MM.1S (cell line): ENCODE data around the gene SLC13A2.

Source experiments
- DNase-seq: peaks from one replicate; pipeline ENCODE4 v3.0.0-alpha.2; 2015
- H2AFZ ChIP-seq: fragments of 300-600 bp; sonication (generic); 2 replicates; pipeline ENCODE4 v1.6.0; 2016; ENCODE audit warnings: antibody characterized with exemption, low read length
- H3F3A ChIP-seq: fragments of 300-600 bp; sonication (generic); 2 replicates; pipeline ENCODE4 v1.6.1; 2016; ENCODE audit warnings: mild to moderate bottlenecking, antibody characterized with exemption, low read length, moderate library complexity, mixed read lengths; ENCODE audit not compliant: insufficient read depth
- H3K27ac ChIP-seq: fragments of 300-600 bp; sonication (generic); 2 replicates; pipeline ENCODE4 v1.5.1; 2016; ENCODE audit warnings: mild to moderate bottlenecking, low read length
- H3K27me3 ChIP-seq: fragments of 300-600 bp; sonication (generic); replicated peaks from 2 replicates; pipeline ENCODE4 v1.6.0; 2016; ENCODE audit warnings: low read length; ENCODE audit not compliant: insufficient read depth
- H3K36me3 ChIP-seq: fragments of 300-600 bp; sonication (generic); replicated peaks from 2 replicates; pipeline ENCODE4 v1.6.1; 2016; ENCODE audit warnings: mild to moderate bottlenecking, low read length, mixed read lengths; ENCODE audit not compliant: insufficient read depth
- H3K4me1 ChIP-seq: fragments of 300-600 bp; sonication (generic); 2 replicates; pipeline ENCODE4 v1.6.1; 2016; ENCODE audit warnings: low read length, mixed read lengths
- H3K4me2 ChIP-seq: fragments of 300-600 bp; sonication (generic); 2 replicates; pipeline ENCODE4 v1.6.0; 2016; ENCODE audit warnings: low read depth, low read length
- H3K4me3 ChIP-seq: fragments of 300-600 bp; sonication (generic); 2 replicates; pipeline ENCODE4 v1.5.1; 2016; ENCODE audit warnings: low read length, mixed read lengths
- H3K79me2 ChIP-seq: fragments of 300-600 bp; sonication (generic); 2 replicates; pipeline ENCODE4 v1.6.1; 2016; ENCODE audit warnings: mixed run types, low read length, mixed read lengths
- H3K9ac ChIP-seq: fragments of 300-600 bp; sonication (generic); 2 replicates; pipeline ENCODE4 v1.6.1; 2016; ENCODE audit warnings: low read length, mixed read lengths
- H3K9me2 ChIP-seq: fragments of 300-600 bp; sonication (generic); replicated peaks from 2 replicates; pipeline ENCODE4 v1.6.1; 2016; ENCODE audit warnings: mild to moderate bottlenecking, low read length, mixed read lengths; ENCODE audit not compliant: insufficient read depth
- H3K9me3 ChIP-seq: fragments of 300-600 bp; sonication (generic); replicated peaks from 2 replicates; pipeline ENCODE4 v1.6.1; 2016; ENCODE audit warnings: mild to moderate bottlenecking, low read length, mixed read lengths; ENCODE audit not compliant: insufficient read depth
- H4K20me1 ChIP-seq: fragments of 300-600 bp; sonication (generic); 2 replicates; pipeline ENCODE4 v1.6.1; 2016; ENCODE audit warnings: mild to moderate bottlenecking, low read length, moderate library complexity, mixed read lengths; ENCODE audit not compliant: insufficient read depth
- CTCF ChIP-seq: fragments of 300-600 bp; sonication (generic); IDR thresholded peaks from 2 replicates; pipeline ENCODE4 v1.5.1; 2016; ENCODE audit warnings: antibody characterized with exemption, low read length, mixed read lengths
- EZH2 ChIP-seq: fragments of 300-600 bp; sonication (generic); optimal IDR thresholded peaks from 2 replicates; pipeline ENCODE3; 2017; ENCODE audit warnings: low read depth, mild to moderate bottlenecking, antibody characterized with exemption, low read length, mixed read lengths
- EZH2phosphoT487 ChIP-seq: fragments of 300-600 bp; sonication (generic); IDR thresholded peaks from 2 replicates; pipeline ENCODE4 v1.6.1; 2018; ENCODE audit warnings: antibody characterized with exemption, low read length

SLC13A2 gene

GRCh38 chr17:28538296-28538895 lies 65.0 kb downstream of the SLC13A2 start:
- Histone ChIP-seq H3K9ac (no peak overlapping the region), H3K27me3 (peaks cover 77% of the 10 kb centered on the region), H3K4me1 (peaks cover 21% of the 10 kb centered on the region), H3K4me2 (peak overlapping the region; percentile 63; the same call in 1 of the 2 replicates), H4K20me1 (0 out of 2 replicates have a peak, but pooled peaks cover 2% of the 10 kb centered on the region), H3K9me3 (no peaks in the 10 kb centered on the region), H3F3A (0 out of 2 replicates have a peak, but pooled peaks cover 7% of the 10 kb centered on the region), H3K36me3 (no peaks in the 10 kb centered on the region), H3K27ac (no peak overlapping the region), H3K9me2 (no peaks in the 10 kb centered on the region), H3K79me2 (no peaks in the 10 kb centered on the region), H2AFZ (no peak overlapping the region), H3K4me3 (peak overlapping the region; percentile 30; the same call in 1 of the 2 replicates)
- DNase-seq, result peak; percentile 67
- TF ChIP-seq CTCF (no peak), EZH2 (no peak), EZH2phosphoT487 (no peak)

- TF ChIP-seq EZH2phosphoT487 (no peak), EZH2 (no peak), CTCF (no peak)
- H3K36me3 ChIP-seq, result no peaks in the 10 kb centered on the region
- peaks cover 21% of the 10 kb centered on the region for H3K4me1 ChIP-seq
- no peaks in the 10 kb centered on the region for H3K9me3 ChIP-seq
- H3K27ac ChIP-seq, result no peak overlapping the region
- no peaks in the 10 kb centered on the region for H3K79me2 ChIP-seq
- 0 out of 2 replicates have a peak, but pooled peaks cover 2% of the 10 kb centered on the region for H4K20me1 ChIP-seq
- no peak overlapping the region for H2AFZ ChIP-seq
- H3K27me3 ChIP-seq, result peaks cover 64% of the 10 kb centered on the region
- 0 out of 2 replicates have a peak, but pooled peaks cover 7% of the 10 kb centered on the region for H3F3A ChIP-seq
- H3K9ac ChIP-seq, result no peak overlapping the region
- DNase-seq, result no peak
- H3K9me2 ChIP-seq, result no peaks in the 10 kb centered on the region
- no peak overlapping the region for H3K4me2 ChIP-seq
- H3K4me3 ChIP-seq, result no peak overlapping the region
These were observed 66.8 kb downstream of the SLC13A2 start for GRCh38 chr17:28540231-28540630.

- Histone ChIP-seq H3K9me3 (no peaks in the 10 kb centered on the region), H3K36me3 (no peaks in the 10 kb centered on the region), H3K4me2 (no peak overlapping the region), H2AFZ (no peak overlapping the region), H3K27ac (no peak overlapping the region), H4K20me1 (0 out of 2 replicates have a peak, but pooled peaks cover 2% of the 10 kb centered on the region), H3K27me3 (peaks cover 52% of the 10 kb centered on the region), H3K4me1 (peaks cover 21% of the 10 kb centered on the region), H3K9ac (no peak overlapping the region), H3K9me2 (no peaks in the 10 kb centered on the region), H3K79me2 (no peaks in the 10 kb centered on the region), H3F3A (0 out of 2 replicates have a peak, but pooled peaks cover 7% of the 10 kb centered on the region), H3K4me3 (no peak overlapping the region)
- no peak for DNase-seq
- TF ChIP-seq EZH2phosphoT487, result no peak
- TF ChIP-seq EZH2, result no peak
- TF ChIP-seq CTCF, result no peak
These were observed 68.0 kb downstream of the SLC13A2 start for GRCh38 chr17:28541439-28541838.
